Brain pericyte (primary cell): ENCODE measurements around the gene MYO16.

Experiments used
- DNase-seq: peaks from one replicate; pipeline ENCODE4 v3.0.0-alpha.2; 2012; ENCODE audit warnings: low read depth, low spot score

Gene MYO16

GRCh38 chr13:109233293-109233692, 603.9 kb downstream of the MYO16 start:
- no peak for DNase-seq

GRCh38 chr13:109235901-109236300, 606.5 kb downstream of the MYO16 start:
- DNase-seq: no peak

- DNase-seq: no peak
Measured at GRCh38 chr13:109241160-109241559, 611.7 kb downstream of the MYO16 start.

GRCh38 chr13:109243311-109243951, 614.0 kb downstream of the MYO16 start:
- DNase-seq: no peak

GRCh38 chr13:109244566-109244965, 615.2 kb downstream of the MYO16 start:
- no peak for DNase-seq

- no peak for DNase-seq
Measured at GRCh38 chr13:109246001-109246400, 616.6 kb downstream of the MYO16 start.

- no peak for DNase-seq
Measured at GRCh38 chr13:109249780-109250528, 620.5 kb downstream of the MYO16 start.

- DNase-seq: no peak
Measured at GRCh38 chr13:109251956-109252355, 622.5 kb downstream of the MYO16 start.

GRCh38 chr13:109253316-109253715, 623.9 kb downstream of the MYO16 start:
- no peak for DNase-seq

GRCh38 chr13:109254274-109254673, 624.9 kb downstream of the MYO16 start:
- no peak for DNase-seq

- DNase-seq: no peak
Measured at GRCh38 chr13:109255141-109255856, 625.9 kb downstream of the MYO16 start.

- no peak for DNase-seq
Measured at GRCh38 chr13:109256866-109257760, 627.7 kb downstream of the MYO16 start.
